CD4-positive, alpha-beta T cell (primary cell): ENCODE results near the gene NCKAP5. TPM values are rescaled to one million over a fixed set of nuclear protein-coding genes. Genes with fewer than 3 reads are reported as not detected.

Source experiments
- ATAC-seq: fragments of 200-7000 bp; cut with Tn5 transposase; one replicate; pipeline ENCODE4 v1.10.0; 2022; ENCODE audit warnings: mild to moderate bottlenecking; ENCODE audit not compliant: poor library complexity
- CTCF ChIA-PET: fragments of 350-600 bp; sonication (Branson Sonifier 250); formaldehyde crosslinking; loops from one replicate; lab custom pipeline; 2021; ENCODE audit warnings: antibody characterized with exemption, inconsistent platforms; lab: Charles Lee
- POLR2A ChIA-PET: fragments of 350-600 bp; sonication (Branson Sonifier 250); formaldehyde crosslinking; loops from one replicate; lab custom pipeline; 2021; ENCODE audit warnings: antibody characterized with exemption, inconsistent platforms; lab: Charles Lee
- DNase-seq, 14 experiments: peaks; one replicate each; pipeline ENCODE4 v3.0.0-alpha.2; 2013 to 2020; ENCODE audit warnings: mixed read lengths in 2 of 14
- H3K27ac ChIP-seq, 2 donors: one replicate each; pipeline versions ENCODE4 v1.5.1 to v1.7.0; 2013; ENCODE audit warnings: low read length in 2 of 2, low read depth in 1 of 2, mild to moderate bottlenecking in 1 of 2
- H3K27me3 ChIP-seq, 2 experiments: 1 replicate in 1 of 2; 2 replicates in 1 of 2; pipeline versions ENCODE4 v1.6.1 to v1.7.0; 2013; ENCODE audit warnings: low read length in 2 of 2, control low read depth in 1 of 2, mild to moderate bottlenecking in 1 of 2, moderate library complexity in 1 of 2; ENCODE audit not compliant: insufficient read depth in 2 of 2, control insufficient read depth in 1 of 2
- H3K36me3 ChIP-seq: one replicate; pipeline ENCODE4 v1.6.1; 2013; ENCODE audit warnings: low read length, control low read depth; ENCODE audit not compliant: insufficient read depth
- H3K4me1 ChIP-seq: one replicate; pipeline ENCODE4 v1.6.1; 2013; ENCODE audit warnings: low read length, control low read depth; ENCODE audit not compliant: insufficient read depth
- H3K4me3 ChIP-seq: one replicate; pipeline ENCODE4 v1.5.1; 2013; ENCODE audit warnings: mild to moderate bottlenecking, low read length, moderate library complexity
- H3K9me3 ChIP-seq, 2 experiments: 1 replicate in 1 of 2; 2 replicates in 1 of 2; pipeline versions ENCODE4 v1.6.1 to v1.7.0; 2013; ENCODE audit warnings: low read length in 2 of 2, mild to moderate bottlenecking in 2 of 2, control low read depth in 1 of 2, moderate library complexity in 1 of 2; ENCODE audit not compliant: control insufficient read depth in 1 of 2, insufficient read depth in 1 of 2
- H3K27ac Mint-ChIP-seq: one replicate; pipeline ENCODE4 v1.8.0; 2020; ENCODE audit warnings: mixed read lengths
- H3K27me3 Mint-ChIP-seq: one replicate; pipeline ENCODE4 v1.8.0; 2021; ENCODE audit warnings: mixed read lengths
- H3K36me3 Mint-ChIP-seq: one replicate; pipeline ENCODE4 v1.8.0; 2021; ENCODE audit warnings: low read depth, mixed read lengths
- H3K4me1 Mint-ChIP-seq: one replicate; pipeline ENCODE4 v1.8.0; 2021; ENCODE audit warnings: low read depth, mixed read lengths
- H3K4me3 Mint-ChIP-seq: one replicate; pipeline ENCODE4 v1.8.0; 2020; ENCODE audit warnings: mild to moderate bottlenecking, mixed read lengths
- H3K9me3 Mint-ChIP-seq: one replicate; pipeline ENCODE4 v1.8.0; 2020; ENCODE audit warnings: mixed read lengths
- intact Hi-C, 2 experiments: fragments of 100-400 bp; cut with DNase I in 1 of 2; cut with micrococcal nuclease in 1 of 2; formaldehyde crosslinking; loops; one replicate each; pipeline versions ENCODE4 v1.15.1 to v1.9.0; 2023 to 2025; cut with DNase I, micrococcal nuclease
- total RNA-seq, 174 experiments: library from RNA in 2 of 174; stranded (reverse) in 2 of 174; gene quantifications; one replicate each; pipeline ENCODE4 v1.2.3 and lab custom pipeline; 2021 to 2026
- TF ChIP-seq, protein P1 (sequence below): fragments of 200-600 bp; IDR thresholded peaks from one replicate; pipeline ENCODE4 v1.8.0; 2022; ENCODE audit warnings: antibody characterized with exemption, mild to moderate bottlenecking

NCKAP5 gene
- total RNA-seq, 2 experiments from 2014 or later: not detected

GRCh38 chr2:133040170-133040569, 528.1 kb downstream of the NCKAP5 start:
- H3K36me3 Mint-ChIP-seq: no peaks in the 10 kb centered on the region
- Histone ChIP-seq H3K36me3 (no peaks in the 10 kb centered on the region), H3K9me3 (no peaks in the 10 kb centered on the region), H3K4me1 (no peaks in the 10 kb centered on the region), H3K4me3 (no peak overlapping the region), H3K27me3 (no peaks in the 10 kb centered on the region), H3K27ac (no peak overlapping the region)
- ChIA-PET POLR2A (no interaction called here), CTCF (no interaction called here)
- ATAC-seq: no peak
- H3K9me3 Mint-ChIP-seq: peaks cover 13% of the 10 kb centered on the region
- DNase-seq: no peak
- H3K4me1 Mint-ChIP-seq: no peaks in the 10 kb centered on the region
- H3K4me3 Mint-ChIP-seq: no peak overlapping the region
- no peak overlapping the region for H3K27ac Mint-ChIP-seq
- intact Hi-C loops: no loop called here
- TF ChIP-seq, protein P1, sequence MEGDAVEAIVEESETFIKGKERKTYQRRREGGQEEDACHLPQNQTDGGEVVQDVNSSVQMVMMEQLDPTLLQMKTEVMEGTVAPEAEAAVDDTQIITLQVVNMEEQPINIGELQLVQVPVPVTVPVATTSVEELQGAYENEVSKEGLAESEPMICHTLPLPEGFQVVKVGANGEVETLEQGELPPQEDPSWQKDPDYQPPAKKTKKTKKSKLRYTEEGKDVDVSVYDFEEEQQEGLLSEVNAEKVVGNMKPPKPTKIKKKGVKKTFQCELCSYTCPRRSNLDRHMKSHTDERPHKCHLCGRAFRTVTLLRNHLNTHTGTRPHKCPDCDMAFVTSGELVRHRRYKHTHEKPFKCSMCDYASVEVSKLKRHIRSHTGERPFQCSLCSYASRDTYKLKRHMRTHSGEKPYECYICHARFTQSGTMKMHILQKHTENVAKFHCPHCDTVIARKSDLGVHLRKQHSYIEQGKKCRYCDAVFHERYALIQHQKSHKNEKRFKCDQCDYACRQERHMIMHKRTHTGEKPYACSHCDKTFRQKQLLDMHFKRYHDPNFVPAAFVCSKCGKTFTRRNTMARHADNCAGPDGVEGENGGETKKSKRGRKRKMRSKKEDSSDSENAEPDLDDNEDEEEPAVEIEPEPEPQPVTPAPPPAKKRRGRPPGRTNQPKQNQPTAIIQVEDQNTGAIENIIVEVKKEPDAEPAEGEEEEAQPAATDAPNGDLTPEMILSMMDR: no peak
- no peaks in the 10 kb centered on the region for H3K27me3 Mint-ChIP-seq

- H3K36me3 ChIP-seq: no peaks in the 10 kb centered on the region
- DNase-seq (no peak), ATAC-seq (no peak)
- TF ChIP-seq, protein P1: no peak
- intact Hi-C loops: no loop called here
- H3K36me3 Mint-ChIP-seq: no peaks in the 10 kb centered on the region
- ChIA-PET POLR2A (no interaction called here), CTCF (no interaction called here)
- H3K27ac ChIP-seq: no peak overlapping the region
- no peak overlapping the region for H3K4me3 ChIP-seq
- H3K9me3 Mint-ChIP-seq: peaks cover 13% of the 10 kb centered on the region
- no peaks in the 10 kb centered on the region for H3K4me1 Mint-ChIP-seq
- no peak overlapping the region for H3K27ac Mint-ChIP-seq
- H3K27me3 Mint-ChIP-seq: no peaks in the 10 kb centered on the region
- no peak overlapping the region for H3K4me3 Mint-ChIP-seq
- no peaks in the 10 kb centered on the region for H3K9me3 ChIP-seq
- no peaks in the 10 kb centered on the region for H3K27me3 ChIP-seq
- H3K4me1 ChIP-seq: no peaks in the 10 kb centered on the region
Measured at GRCh38 chr2:133039531-133039930, 528.7 kb downstream of the NCKAP5 start.

GRCh38 chr2:133026536-133027177, 541.6 kb downstream of the NCKAP5 start:
- Mint-ChIP-seq H3K4me1 (no peaks in the 10 kb centered on the region), H3K27me3 (no peaks in the 10 kb centered on the region), H3K9me3 (peaks cover 4% of the 10 kb centered on the region), H3K4me3 (no peak overlapping the region), H3K36me3 (no peaks in the 10 kb centered on the region), H3K27ac (no peak overlapping the region)
- ChIA-PET CTCF (no interaction called here), POLR2A (no interaction called here)
- Histone ChIP-seq H3K27ac (no peak overlapping the region), H3K36me3 (no peaks in the 10 kb centered on the region), H3K4me1 (no peaks in the 10 kb centered on the region), H3K9me3 (peaks cover 0 to 13% of the 10 kb centered on the region in 2 experiments), H3K27me3 (no peaks in the 10 kb centered on the region), H3K4me3 (no peak overlapping the region)
- no peak for DNase-seq
- no peak for ATAC-seq
- TF ChIP-seq, protein P1: no peak
- intact Hi-C loops: no loop called here
